ENCODE measurements around the gene KRTAP5-2. TPM values are rescaled to one million over a fixed set of nuclear protein-coding genes. Genes with fewer than 3 reads are reported as not detected.
A peak's percentile ranks its signal among the peaks of the same experiment; 100 is the strongest.

Gene KRTAP5-2
- total RNA-seq, 2 donors from 2014 or later: not detected

DNA sequence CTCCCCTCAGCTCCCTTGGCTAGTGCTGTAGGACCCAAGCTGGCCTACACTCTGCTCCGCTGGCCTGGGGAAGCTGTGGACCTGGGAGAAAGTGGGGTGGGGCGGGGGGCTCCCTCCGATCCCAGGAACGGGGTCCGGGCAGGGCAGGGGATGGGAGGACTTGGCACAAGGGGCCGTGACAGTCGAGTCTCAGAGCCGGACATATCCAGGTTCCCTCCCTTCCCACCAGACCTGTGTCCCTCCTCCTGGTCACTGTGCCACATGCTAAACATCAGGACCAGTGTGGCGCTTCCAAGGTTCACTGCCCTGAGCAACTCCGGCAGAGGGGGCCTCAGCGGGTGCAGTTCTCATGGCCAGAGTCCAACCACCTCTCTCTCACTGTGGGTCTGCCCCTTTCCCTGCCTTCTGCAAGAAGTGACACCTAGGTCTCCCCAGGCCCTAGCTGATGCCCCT, 28.1 kb downstream of the KRTAP5-2 start:
- Mint-ChIP-seq H3K4me3 (peak overlapping the region; percentile 47), H3K9me3 (no peaks in the 10 kb centered on the region)

DNA sequence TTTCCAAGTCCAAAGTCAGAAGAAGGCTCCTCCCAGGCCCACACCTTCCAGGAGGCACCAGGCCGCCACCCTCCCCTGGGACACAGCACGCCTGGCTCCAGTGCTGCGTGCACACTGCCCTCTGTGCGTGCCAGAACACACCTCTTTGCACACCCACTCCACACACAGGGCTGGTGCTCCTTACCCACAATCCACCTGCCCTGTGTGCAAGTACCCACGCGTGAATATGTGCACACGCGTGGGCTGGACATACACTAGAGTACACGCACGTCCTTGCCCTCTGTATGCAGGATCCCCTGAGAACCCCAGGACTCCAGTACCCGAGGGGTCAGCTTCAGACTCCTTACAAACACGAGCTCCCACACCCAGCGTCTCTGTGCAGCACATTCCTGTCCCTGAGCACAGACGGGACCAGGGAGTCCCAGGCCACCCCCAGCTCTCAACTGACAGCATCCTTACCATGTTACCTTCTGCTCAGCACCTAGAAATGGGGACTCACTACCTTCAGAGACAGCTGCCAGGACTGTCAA, 28.8 kb downstream of the KRTAP5-2 start:
- Histone ChIP-seq H3K4me1 (ENCODE audit: control insufficient read depth, insufficient read depth, low read length) (peaks cover 13% of the 10 kb centered on the region), H3K4me3 (ENCODE audit: low read length) (no peak overlapping the region), H3K27me3 (ENCODE audit: control insufficient read depth, insufficient read depth, low read length, poor library complexity, severe bottlenecking) (peaks cover 32% of the 10 kb centered on the region), H3K27ac (ENCODE audit: low read depth, low read length) (no peak overlapping the region), H3K9me3 (ENCODE audit: control insufficient read depth, low read length) (no peaks in the 10 kb centered on the region), H3K36me3 (ENCODE audit: control insufficient read depth, insufficient read depth, low read length) (no peaks in the 10 kb centered on the region), H3K9ac (ENCODE audit: extremely low read depth, low read length, poor library complexity, severe bottlenecking) (no peak overlapping the region)
- Mint-ChIP-seq H3K27me3 (ENCODE audit: insufficient read depth) (peaks cover 17% of the 10 kb centered on the region), H3K4me1 (peaks cover 20% of the 10 kb centered on the region), H3K36me3 (ENCODE audit: low read depth) (no peaks in the 10 kb centered on the region), H3K9me3 (no peaks in the 10 kb centered on the region), H3K4me3 (no peak overlapping the region), H3K27ac (no peak overlapping the region)
- DNase-seq: no peak
- TF ChIP-seq, protein P1, sequence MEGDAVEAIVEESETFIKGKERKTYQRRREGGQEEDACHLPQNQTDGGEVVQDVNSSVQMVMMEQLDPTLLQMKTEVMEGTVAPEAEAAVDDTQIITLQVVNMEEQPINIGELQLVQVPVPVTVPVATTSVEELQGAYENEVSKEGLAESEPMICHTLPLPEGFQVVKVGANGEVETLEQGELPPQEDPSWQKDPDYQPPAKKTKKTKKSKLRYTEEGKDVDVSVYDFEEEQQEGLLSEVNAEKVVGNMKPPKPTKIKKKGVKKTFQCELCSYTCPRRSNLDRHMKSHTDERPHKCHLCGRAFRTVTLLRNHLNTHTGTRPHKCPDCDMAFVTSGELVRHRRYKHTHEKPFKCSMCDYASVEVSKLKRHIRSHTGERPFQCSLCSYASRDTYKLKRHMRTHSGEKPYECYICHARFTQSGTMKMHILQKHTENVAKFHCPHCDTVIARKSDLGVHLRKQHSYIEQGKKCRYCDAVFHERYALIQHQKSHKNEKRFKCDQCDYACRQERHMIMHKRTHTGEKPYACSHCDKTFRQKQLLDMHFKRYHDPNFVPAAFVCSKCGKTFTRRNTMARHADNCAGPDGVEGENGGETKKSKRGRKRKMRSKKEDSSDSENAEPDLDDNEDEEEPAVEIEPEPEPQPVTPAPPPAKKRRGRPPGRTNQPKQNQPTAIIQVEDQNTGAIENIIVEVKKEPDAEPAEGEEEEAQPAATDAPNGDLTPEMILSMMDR (conservative IDR thresholded peaks at IDR 0.05): no peak
- WGBS, 2 experiments (ENCODE audit: insufficient coverage in 1 of 2, insufficient read length in 1 of 2): 87 to 88% methylated on average over 10 to 14 of the region's 14 CpGs

More for the DNA sequence above, 28.1 kb downstream of the KRTAP5-2 start:
- Mint-ChIP-seq H3K36me3 (ENCODE audit: low read depth) (no peaks in the 10 kb centered on the region), H3K27ac (no peak overlapping the region), H3K4me1 (peaks cover 20% of the 10 kb centered on the region), H3K27me3 (ENCODE audit: insufficient read depth) (peaks cover 21% of the 10 kb centered on the region)
- 93% methylated on average over 11 of the region's 11 CpGs; no CpG with 5 or more reads in 1 of the 2 experiments for WGBS, 2 experiments (ENCODE audit: insufficient coverage in 1 of 2, insufficient read length in 1 of 2)
- TF ChIP-seq, protein P1 (conservative IDR thresholded peaks at IDR 0.05): no peak
- Histone ChIP-seq H3K27ac (ENCODE audit: low read depth, low read length) (no peak overlapping the region), H3K9me3 (ENCODE audit: control insufficient read depth, low read length) (no peaks in the 10 kb centered on the region), H3K4me1 (ENCODE audit: control insufficient read depth, insufficient read depth, low read length) (peaks cover 12% of the 10 kb centered on the region), H3K27me3 (ENCODE audit: control insufficient read depth, insufficient read depth, low read length, poor library complexity, severe bottlenecking) (peaks cover 37% of the 10 kb centered on the region), H3K36me3 (ENCODE audit: control insufficient read depth, insufficient read depth, low read length) (no peaks in the 10 kb centered on the region), H3K4me3 (ENCODE audit: low read length) (no peak overlapping the region), H3K9ac (ENCODE audit: extremely low read depth, low read length, poor library complexity, severe bottlenecking) (no peak overlapping the region)
- DNase-seq: peak; percentile 53

DNA sequence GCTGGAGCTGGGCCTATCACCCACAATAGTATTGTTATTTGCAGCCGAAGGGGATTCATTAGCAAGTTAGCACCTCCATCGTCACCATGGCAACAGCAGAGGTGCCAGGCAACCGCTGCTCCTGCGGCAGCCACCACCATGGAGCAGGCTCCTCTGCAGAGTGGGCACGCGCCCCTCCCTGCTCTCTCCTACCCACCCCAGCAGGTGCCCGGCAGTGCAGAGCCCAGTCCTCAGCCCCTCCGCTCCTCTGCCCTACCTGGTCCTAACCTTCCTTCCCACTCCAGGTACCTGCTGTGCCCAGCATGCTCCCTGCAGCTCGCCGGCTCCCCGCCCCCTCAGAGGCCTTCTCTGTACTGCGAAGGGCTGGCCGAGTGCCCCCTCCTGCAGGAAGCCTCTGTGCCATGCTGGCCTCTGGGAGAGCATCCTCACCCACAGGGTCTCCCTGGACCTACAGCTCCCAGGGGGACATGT, 29.6 kb downstream of the KRTAP5-2 start:
- Mint-ChIP-seq H3K4me1 (peaks cover 20% of the 10 kb centered on the region), H3K4me3 (peak overlapping the region; percentile 12), H3K9me3 (no peaks in the 10 kb centered on the region), H3K27ac (no peak overlapping the region), H3K27me3 (ENCODE audit: insufficient read depth) (peaks cover 9% of the 10 kb centered on the region), H3K36me3 (ENCODE audit: low read depth) (no peaks in the 10 kb centered on the region)
- no peaks in the 10 kb centered on the region for H3K9me3 ChIP-seq (ENCODE audit: control insufficient read depth, low read length)
- peaks cover 17% of the 10 kb centered on the region for H3K4me1 ChIP-seq (ENCODE audit: control insufficient read depth, insufficient read depth, low read length)
- peak; percentile 96 for DNase-seq
- no peak overlapping the region for H3K9ac ChIP-seq (ENCODE audit: extremely low read depth, low read length, poor library complexity, severe bottlenecking)
- H3K27ac ChIP-seq (ENCODE audit: low read depth, low read length): no peak overlapping the region
- WGBS, 2 experiments (ENCODE audit: insufficient coverage in 1 of 2, insufficient read length in 1 of 2): 22 to 23% methylated on average over 5 to 13 of the region's 13 CpGs
- H3K36me3 ChIP-seq (ENCODE audit: control insufficient read depth, insufficient read depth, low read length): no peaks in the 10 kb centered on the region
- H3K27me3 ChIP-seq (ENCODE audit: control insufficient read depth, insufficient read depth, low read length, poor library complexity, severe bottlenecking): peaks cover 23% of the 10 kb centered on the region
- H3K4me3 ChIP-seq (ENCODE audit: low read length): no peak overlapping the region
- TF ChIP-seq, protein P1 (conservative IDR thresholded peaks at IDR 0.05): no peak

Measured in endodermal cell (in vitro differentiated cells).